Thyroid gland (tissue), 4 donors: Measurements from ENCODE around the gene ZMIZ1.

ENCODE experiments used
- CTCF ChIP-seq, 6 experiments: fragments of 200-600 bp in 3 of 6; fragments of 450-650 bp in 3 of 6; sonication (generic) in 3 of 6; IDR thresholded peaks; one replicate each; pipeline ENCODE4 v1.5.1; 2016 to 2019; ENCODE audit warnings: antibody characterized with exemption in 6 of 6, mild to moderate bottlenecking in 2 of 6, inconsistent platforms in 1 of 6, moderate library complexity in 1 of 6
- POLR2A ChIP-seq, 2 donors: fragments of 450-650 bp; IDR thresholded peaks; one replicate each; pipeline ENCODE4 v1.6.1; 2017; ENCODE audit warnings: antibody characterized with exemption in 2 of 2, mild to moderate bottlenecking in 2 of 2, moderate library complexity in 1 of 2

- no peak for TF ChIP-seq POLR2A (IDR thresholded peaks at IDR 0.05)
- TF ChIP-seq CTCF (IDR thresholded peaks at IDR 0.05), result no peak
Measured at GRCh38 chr10:79238606-79239005, 169.8 kb downstream of the ZMIZ1 start.
